IPS-18c (cell line): ENCODE data around the gene ANTXR1.
A peak's percentile ranks its signal among the peaks of the same experiment; 100 is the strongest.

Experiments
- H3K4me3 ChIP-seq: 2 replicates; pipeline ENCODE4 v1.7.0; 2013; ENCODE audit warnings: low read depth, mild to moderate bottlenecking, low read length, moderate library complexity; ENCODE audit not compliant: insufficient read depth
- H3K9me3 ChIP-seq: one replicate; pipeline ENCODE4 v1.6.1; 2013; ENCODE audit warnings: mild to moderate bottlenecking, low read length, moderate library complexity; ENCODE audit not compliant: control insufficient read depth, insufficient read depth

ANTXR1 gene

DNA sequence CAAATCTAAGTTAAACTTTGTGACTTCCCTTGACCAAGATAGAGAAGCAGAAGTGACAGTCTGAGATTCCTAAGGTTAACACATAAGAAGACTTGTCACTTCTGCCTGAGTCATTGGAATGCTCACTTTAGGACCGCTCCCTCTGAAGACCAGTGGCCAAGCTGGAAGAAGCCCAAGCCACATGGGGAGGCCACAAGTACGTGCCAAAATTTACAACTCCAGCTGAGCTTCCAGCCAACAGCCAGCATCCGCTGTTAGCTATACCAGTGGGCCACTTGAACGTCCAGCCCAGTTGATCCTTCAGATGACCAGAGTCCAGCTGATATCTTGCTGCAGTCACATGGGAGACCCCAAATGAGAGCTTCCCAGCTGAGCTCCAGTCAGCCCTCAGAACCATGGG is 18.1 kb upstream of the ANTXR1 start:
- no peak overlapping the region for H3K4me3 ChIP-seq
- no peaks in the 10 kb centered on the region for H3K9me3 ChIP-seq

- Histone ChIP-seq H3K4me3 (no peak overlapping the region), H3K9me3 (peaks cover 2% of the 10 kb centered on the region)
These were observed 17.1 kb upstream of the ANTXR1 start for GRCh38 chr2:68995916-68996315.

GRCh38 chr2:68997401-68997800 is 15.6 kb upstream of the ANTXR1 start:
- peaks cover 2% of the 10 kb centered on the region for H3K9me3 ChIP-seq
- H3K4me3 ChIP-seq = no peak overlapping the region

DNA sequence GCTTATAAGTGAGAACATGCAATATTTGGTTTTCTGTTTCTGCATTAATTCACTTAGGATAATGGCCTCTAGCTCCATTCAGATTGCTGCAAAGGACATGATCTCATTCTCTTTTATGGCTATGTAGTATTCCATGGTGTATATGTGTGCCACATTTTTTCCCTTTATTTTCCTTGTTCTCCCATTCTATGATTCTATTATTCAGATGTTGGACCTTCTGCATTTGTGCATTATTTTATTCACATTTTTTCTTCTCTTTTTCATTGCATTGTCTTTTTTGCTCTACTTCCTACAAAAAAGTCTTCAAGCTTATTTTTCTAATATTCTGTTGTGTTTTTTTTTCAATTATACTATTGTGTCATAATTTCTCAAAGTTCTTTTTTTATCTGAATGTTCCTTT is 11.1 kb upstream of the ANTXR1 start:
- peaks cover 2% of the 10 kb centered on the region for H3K9me3 ChIP-seq
- H3K4me3 ChIP-seq = no peak overlapping the region

DNA sequence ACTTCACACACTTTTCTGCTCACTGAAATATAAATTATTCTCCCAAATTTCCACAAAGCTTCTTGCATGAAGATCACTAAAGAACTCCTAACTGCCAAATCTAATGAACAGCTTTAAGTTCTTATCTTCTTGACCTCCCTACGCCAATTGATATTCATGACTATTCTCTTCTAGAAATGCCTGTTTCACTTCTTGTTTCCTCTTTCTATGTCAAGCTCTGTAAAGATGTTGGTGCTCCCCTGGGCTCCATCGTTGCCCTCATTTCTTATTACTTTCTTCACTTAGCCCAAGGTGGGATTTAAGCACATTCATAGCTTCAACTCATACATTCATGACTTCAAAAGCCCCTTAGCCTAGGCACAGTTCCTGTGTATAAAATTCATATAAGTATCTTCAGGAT is 9.2 kb upstream of the ANTXR1 start:
- peaks cover 2% of the 10 kb centered on the region for H3K9me3 ChIP-seq
- H3K4me3 ChIP-seq = no peak overlapping the region

DNA sequence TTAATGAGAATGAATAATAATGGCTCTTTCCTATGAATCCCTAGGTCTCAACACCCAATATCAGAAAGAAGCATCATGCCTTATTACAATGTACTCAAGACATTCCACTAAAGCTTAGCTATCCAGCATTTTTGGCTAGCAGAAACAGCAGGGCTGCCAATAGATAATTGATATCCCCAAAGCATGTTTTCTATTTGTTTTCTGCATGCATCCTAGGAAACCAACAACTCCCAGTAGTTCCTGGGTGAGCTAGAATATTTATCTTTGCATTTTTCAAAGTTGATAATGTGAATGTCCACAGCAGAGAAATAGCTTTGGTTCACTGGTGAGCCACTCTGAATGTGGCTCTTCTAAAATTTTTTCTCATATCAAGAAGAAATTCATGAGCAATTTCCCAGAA is 5.8 kb upstream of the ANTXR1 start:
- H3K9me3 ChIP-seq = no peaks in the 10 kb centered on the region

GRCh38 chr2:69007603-69008002 is 5.4 kb upstream of the ANTXR1 start:
- H3K9me3 ChIP-seq = no peaks in the 10 kb centered on the region
- H3K4me3 ChIP-seq = no peak overlapping the region

More for the DNA sequence above, 5.8 kb upstream of the ANTXR1 start:
- H3K4me3 ChIP-seq = no peak overlapping the region

GRCh38 chr2:69010437-69011194 is 2.4 kb upstream of the ANTXR1 start:
- Histone ChIP-seq H3K9me3 (no peaks in the 10 kb centered on the region), H3K4me3 (no peak overlapping the region)

DNA sequence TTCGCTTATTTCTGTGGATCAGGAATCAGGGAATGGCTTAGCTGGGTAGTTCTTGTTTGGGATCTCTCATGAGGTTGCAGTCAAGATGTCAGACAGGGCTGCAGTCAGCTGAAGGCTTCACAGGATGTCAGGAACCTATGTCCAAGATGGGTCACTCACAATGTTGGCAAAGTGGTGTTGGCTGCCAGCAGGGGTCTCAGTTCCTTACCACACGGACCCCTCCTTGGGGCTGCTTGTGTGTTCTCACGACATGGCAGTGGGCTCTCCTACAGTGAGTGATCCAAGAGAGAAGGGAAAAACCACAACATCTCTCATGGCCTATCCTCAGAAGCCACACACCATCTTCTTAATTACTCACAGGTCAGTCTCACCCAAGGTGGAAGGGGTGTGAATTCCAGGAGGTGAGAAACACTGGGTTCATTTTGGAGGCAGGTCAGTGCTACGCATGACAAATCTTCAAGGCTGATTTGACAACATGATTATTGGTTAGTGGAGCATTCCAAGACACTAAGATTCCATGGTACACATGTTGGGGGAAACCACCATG is 1.3 kb upstream of the ANTXR1 start:
- Histone ChIP-seq H3K4me3 (no peak overlapping the region), H3K9me3 (no peaks in the 10 kb centered on the region)

DNA sequence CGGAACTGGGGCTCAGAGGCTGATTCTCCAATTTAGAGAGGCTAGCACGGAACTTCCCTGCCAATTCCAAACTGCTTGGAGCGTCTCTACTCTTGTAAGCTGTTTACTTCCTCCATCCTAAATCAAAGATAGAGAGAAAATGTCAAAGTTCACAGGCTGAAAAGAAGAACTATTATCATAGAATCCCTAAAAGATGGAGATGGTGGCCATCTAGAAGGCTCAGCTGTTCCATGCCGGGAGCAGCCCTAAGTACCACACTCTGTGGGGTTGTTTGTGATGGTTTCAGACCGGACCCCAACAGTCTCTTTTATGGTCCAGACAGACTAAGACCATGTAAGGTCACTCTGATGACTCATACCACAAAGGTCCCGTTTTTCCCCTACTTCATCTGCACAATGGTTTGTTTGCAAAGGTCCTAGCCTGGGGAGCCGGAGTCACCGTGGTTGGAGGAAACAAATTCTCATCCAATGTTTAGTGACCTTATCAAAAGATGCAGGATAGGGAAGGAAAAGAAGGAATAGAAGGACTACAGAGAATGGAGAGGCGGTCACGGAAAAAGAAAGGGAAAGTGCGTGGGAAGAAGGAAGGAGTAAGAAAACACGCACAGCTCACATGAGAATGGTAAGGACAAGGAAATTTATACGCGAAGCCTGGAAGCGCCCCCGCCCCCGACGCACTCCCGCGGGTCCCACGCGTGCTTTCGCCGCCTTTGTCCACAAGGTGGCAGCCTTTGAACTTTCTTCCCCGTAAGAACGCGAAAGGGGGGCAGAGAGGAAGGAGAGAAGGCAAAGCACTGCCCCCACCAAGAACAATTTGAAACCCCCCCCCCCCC is 453 bp upstream of the ANTXR1 start:
- H3K4me3 ChIP-seq = peak overlapping the region; percentile 93; the same call in 1 of the 2 replicates

GRCh38 chr2:69013840-69014821 is 1.2 kb downstream of the ANTXR1 start:
- Histone ChIP-seq H3K9me3 (no peaks in the 10 kb centered on the region), H3K4me3 (peak overlapping the region; percentile 93)

More for the DNA sequence above, 453 bp upstream of the ANTXR1 start:
- no peaks in the 10 kb centered on the region for H3K9me3 ChIP-seq

- no peak overlapping the region for H3K4me3 ChIP-seq
- H3K9me3 ChIP-seq = no peaks in the 10 kb centered on the region
These were observed 4.1 kb downstream of the ANTXR1 start for GRCh38 chr2:69017080-69017479.

DNA sequence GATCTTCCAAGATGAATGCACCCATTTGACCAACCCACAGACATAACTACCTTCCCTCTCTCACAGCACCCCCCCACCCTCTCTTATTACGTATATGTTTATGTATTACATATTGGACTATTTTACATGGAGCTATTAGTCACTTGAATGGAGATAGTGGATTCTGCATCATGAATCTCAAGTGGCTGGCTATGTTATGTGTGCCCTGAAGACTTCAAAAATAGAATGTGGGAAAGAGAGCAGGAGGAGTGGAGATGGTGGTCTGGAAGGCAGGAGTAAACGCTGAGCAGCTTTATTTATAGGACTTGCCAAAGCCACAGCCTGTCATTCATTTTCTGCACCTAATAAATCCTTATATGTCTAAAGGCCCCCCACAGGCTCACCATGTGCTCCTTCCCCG is 4.9 kb downstream of the ANTXR1 start:
- Histone ChIP-seq H3K4me3 (no peak overlapping the region), H3K9me3 (no peaks in the 10 kb centered on the region)

GRCh38 chr2:69018678-69019095 is 5.7 kb downstream of the ANTXR1 start:
- H3K4me3 ChIP-seq = no peak overlapping the region

DNA sequence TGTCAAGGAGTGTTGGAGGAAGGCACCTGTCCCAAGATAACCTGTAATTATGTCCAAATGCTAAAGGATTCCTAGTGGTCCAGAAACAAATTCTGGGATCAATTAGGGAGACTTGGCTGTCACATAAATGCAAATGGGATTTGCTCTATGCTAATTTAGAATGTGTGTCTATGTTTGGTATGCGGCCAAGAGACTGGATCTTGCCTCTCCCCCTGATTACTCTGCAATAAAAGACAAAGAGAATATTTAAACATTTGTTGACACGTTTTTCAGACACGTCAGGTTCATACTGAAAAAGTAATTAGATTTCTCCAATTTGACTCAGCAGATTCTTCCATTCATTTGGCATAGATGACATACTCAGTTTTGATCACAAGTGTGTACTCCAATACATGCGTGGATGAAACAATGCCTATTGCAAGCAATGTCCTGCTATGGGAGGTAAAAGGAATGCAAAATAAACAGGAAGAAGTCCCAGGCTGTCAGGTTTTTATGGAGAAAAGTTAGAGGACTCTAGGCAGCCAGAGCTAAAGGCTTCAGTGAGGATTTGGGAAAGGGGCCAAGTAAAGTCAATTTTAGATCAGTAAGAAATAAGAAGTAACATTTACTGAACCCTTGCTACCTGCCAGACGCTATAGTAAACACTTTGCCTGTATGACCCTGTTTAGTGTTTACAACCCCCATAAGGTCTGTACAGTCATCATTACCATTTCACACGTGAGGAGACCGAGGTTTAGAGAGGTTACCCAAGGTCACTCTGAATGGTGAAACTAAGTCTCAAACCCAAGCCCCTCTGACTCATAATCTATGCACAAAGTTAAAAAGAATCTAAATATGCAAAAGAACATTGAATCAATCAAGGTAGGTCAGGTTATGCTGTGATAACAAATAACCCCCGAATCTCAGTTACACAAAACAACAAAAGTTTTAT is 7.8 kb downstream of the ANTXR1 start:
- H3K4me3 ChIP-seq = no peak overlapping the region
- peaks cover 4% of the 10 kb centered on the region for H3K9me3 ChIP-seq

More at GRCh38 chr2:69018678-69019095, 5.7 kb downstream of the ANTXR1 start:
- no peaks in the 10 kb centered on the region for H3K9me3 ChIP-seq

DNA sequence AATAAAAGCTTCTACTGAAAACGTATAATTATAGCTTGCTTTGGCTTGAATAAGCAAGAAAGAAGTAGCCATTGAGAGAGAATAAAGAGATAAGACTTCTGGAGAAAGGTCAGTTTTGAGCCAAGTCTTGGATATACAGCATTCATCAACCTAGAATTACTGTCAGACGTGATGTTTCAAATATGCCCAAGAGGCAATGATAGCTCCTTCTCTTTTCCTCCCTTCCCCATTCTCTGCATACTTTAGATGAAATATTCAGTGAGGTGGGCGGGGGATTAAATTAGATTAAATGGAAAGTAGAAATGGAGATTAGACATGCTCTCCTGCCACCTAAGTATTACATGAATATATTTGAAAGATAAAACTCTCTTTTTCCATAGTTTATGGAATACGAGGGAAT is 8.7 kb downstream of the ANTXR1 start:
- Histone ChIP-seq H3K9me3 (peaks cover 4% of the 10 kb centered on the region), H3K4me3 (no peak overlapping the region)
